PFSK-1 (cell line): ENCODE results near the gene SCNN1G.

ENCODE experiments used
- FOXP2 ChIP-seq: optimal IDR thresholded peaks from 2 replicates; pipeline ENCODE3; 2011; ENCODE audit warnings: borderline replicate concordance, control low read depth, inconsistent platforms; ENCODE audit not compliant: insufficient read depth; ENCODE audit errors: extremely low read length, extremely low read depth
- POLR2AphosphoS5 ChIP-seq: IDR thresholded peaks from 2 replicates; pipeline ENCODE4 v1.6.1; 2012; ENCODE audit warnings: low read depth, mild to moderate bottlenecking, control low read depth, low read length, moderate library complexity
- SIN3A ChIP-seq: IDR thresholded peaks from 2 replicates; pipeline ENCODE4 v1.6.1; 2012; ENCODE audit warnings: mild to moderate bottlenecking, low read length, moderate library complexity, borderline replicate concordance; ENCODE audit not compliant: insufficient read depth
- TAF1 ChIP-seq: IDR thresholded peaks from 2 replicates; pipeline ENCODE4 v1.6.1; 2012; ENCODE audit warnings: low read length, control low read depth, borderline replicate concordance; ENCODE audit not compliant: insufficient read depth
- TF ChIP-seq, protein P1 (sequence below), 2 experiments: IDR thresholded peaks; 2 replicates each; pipeline versions ENCODE4 v1.6.1 to v1.8.0; 2011 to 2012; ENCODE audit warnings: low read depth in 2 of 2, low read length in 2 of 2, control low read depth in 1 of 2, inconsistent platforms in 1 of 2, mild to moderate bottlenecking in 1 of 2, moderate library complexity in 1 of 2; ENCODE audit not compliant: insufficient read depth in 1 of 2

The SCNN1G gene

DNA sequence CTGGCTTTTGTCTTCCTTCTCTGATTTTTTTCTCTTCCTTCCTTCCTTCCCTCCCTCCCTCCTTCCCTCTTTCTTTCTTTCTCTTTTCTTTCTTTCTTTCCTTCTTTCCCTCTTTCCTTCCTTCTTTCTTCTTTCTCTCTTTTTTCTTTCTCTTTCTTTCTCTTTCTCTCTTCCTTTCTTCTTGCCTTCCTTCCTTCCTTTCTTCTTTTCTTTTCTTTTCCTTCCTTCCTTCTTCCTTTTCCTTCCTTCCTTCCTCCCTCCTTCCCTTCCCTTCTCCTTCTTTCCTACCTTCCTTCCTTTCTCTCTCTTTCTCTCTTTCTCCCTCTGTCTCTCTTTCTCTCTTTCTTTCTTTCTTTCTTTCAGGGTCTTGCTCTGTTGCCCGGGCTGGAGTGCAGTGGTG, 54.4 kb downstream of the SCNN1G start:
- TF ChIP-seq FOXP2 (no peak), SIN3A (no peak), POLR2AphosphoS5 (no peak), TAF1 (no peak)
- TF ChIP-seq, protein P1, sequence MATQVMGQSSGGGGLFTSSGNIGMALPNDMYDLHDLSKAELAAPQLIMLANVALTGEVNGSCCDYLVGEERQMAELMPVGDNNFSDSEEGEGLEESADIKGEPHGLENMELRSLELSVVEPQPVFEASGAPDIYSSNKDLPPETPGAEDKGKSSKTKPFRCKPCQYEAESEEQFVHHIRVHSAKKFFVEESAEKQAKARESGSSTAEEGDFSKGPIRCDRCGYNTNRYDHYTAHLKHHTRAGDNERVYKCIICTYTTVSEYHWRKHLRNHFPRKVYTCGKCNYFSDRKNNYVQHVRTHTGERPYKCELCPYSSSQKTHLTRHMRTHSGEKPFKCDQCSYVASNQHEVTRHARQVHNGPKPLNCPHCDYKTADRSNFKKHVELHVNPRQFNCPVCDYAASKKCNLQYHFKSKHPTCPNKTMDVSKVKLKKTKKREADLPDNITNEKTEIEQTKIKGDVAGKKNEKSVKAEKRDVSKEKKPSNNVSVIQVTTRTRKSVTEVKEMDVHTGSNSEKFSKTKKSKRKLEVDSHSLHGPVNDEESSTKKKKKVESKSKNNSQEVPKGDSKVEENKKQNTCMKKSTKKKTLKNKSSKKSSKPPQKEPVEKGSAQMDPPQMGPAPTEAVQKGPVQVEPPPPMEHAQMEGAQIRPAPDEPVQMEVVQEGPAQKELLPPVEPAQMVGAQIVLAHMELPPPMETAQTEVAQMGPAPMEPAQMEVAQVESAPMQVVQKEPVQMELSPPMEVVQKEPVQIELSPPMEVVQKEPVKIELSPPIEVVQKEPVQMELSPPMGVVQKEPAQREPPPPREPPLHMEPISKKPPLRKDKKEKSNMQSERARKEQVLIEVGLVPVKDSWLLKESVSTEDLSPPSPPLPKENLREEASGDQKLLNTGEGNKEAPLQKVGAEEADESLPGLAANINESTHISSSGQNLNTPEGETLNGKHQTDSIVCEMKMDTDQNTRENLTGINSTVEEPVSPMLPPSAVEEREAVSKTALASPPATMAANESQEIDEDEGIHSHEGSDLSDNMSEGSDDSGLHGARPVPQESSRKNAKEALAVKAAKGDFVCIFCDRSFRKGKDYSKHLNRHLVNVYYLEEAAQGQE (IDR thresholded peaks at IDR 0.05; ENCODE audit: insufficient read depth in 1 of 2, low read depth in 2 of 2, low read length in 2 of 2), result no peak

DNA sequence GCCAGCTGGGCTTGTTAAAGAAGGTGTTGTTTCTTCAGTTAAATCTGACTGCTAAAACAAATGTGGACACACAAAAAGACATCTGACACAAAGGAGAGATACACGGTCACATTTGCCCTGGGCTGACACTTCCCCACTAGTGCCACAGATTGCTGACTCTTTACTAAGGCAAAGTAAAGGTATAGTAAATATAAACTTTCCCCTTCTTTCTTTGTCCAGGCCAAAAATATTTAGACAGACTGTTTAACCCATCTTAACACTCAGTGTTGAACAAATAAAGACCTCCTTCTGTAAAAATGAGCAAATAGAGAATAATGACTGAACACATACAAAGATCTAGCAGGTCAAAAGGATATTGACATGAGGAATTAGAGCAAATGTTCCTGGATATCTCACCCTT, 58.4 kb downstream of the SCNN1G start:
- TF ChIP-seq SIN3A (no peak), FOXP2 (no peak), POLR2AphosphoS5 (no peak), TAF1 (no peak)
- TF ChIP-seq, protein P1 (IDR thresholded peaks at IDR 0.05; ENCODE audit: insufficient read depth in 1 of 2, low read depth in 2 of 2, low read length in 2 of 2), result no peak

DNA sequence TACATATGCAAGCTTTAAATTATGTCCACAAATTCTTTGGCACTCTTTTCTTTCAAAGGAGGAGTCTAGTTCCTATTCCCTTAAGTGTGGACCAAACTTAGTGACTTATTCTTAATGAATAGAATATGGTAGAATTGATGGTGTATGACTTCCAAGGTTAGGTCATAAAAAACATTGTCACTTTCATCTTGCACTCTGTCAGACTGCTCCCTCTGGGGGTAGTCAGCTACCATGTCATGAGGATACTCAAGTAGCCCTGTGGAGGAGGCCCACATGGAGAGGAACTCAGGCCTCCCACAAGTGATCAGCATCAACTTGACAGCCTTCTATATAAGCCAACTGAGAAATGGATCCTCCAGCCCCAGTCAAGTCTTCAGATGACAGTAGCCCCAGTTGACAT, 61.6 kb downstream of the SCNN1G start:
- TF ChIP-seq SIN3A (no peak), FOXP2 (no peak), TAF1 (no peak), POLR2AphosphoS5 (no peak)
- TF ChIP-seq, protein P1 (IDR thresholded peaks at IDR 0.05; ENCODE audit: insufficient read depth in 1 of 2, low read depth in 2 of 2, low read length in 2 of 2), result no peak

DNA sequence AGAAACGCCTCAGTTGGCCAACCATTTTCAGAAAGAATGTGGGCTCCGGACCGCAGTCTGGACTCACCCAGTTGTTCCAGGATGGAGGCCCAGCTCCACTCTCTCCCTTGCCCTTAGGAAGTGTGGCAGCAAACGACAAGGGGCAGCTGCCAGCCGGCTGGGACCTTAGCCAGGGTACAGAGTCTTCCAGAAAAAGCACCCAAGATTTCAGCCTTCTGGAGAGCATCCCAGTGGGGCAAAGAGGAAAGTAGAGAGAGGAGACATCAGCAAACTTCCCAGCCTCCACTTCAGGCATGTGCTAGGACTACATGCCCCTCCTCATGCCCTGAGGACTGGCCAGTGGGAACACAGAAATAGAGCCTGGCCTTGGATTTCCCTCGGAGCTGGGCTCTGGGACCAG, 62.7 kb downstream of the SCNN1G start:
- no peak for TF ChIP-seq FOXP2

DNA sequence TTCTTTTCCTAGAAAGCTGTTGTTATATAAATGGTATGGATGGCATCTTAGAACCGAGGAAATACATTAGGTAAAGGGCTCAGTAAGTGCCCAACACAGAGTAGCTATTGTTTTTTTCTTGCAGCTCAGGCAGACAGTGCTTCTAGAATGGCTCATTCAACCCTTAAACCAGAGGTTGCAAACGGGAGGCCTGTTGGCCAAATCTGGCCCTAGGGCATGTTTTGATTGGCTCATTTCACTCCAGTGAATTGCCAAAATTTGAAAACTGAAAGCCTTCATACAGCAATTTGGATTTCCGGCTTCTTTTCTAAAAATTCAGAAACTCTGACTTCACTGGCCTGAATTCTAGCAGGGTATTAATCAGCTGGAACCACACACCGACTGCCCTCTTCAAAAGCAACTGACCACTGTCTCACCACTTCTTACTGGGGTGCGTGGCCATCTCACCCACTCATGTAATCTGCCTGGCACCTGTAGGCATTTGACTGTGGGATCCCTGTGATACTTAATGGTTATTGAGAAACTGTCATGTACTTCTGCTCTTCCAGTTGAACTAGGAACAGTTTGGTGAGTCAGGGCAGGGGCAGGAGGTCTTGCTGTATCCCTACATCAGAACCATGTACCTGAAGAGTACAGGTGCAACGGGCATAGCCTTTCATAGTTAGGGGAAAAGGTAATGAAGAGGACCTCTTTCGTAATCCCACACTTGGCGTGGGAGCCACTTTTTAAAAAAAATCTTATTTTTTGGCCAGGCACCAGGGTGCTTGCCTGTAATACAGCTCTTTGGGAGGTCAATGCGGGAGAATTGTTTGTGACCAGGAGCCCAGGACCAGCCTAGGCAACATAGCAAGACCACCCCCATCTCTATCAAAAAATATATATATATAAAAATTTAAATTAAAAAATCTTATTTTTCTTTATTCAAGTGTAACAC, 66.0 kb downstream of the SCNN1G start:
- TF ChIP-seq, protein P1 (IDR thresholded peaks at IDR 0.05; ENCODE audit: insufficient read depth in 1 of 2, low read depth in 2 of 2, low read length in 2 of 2), result no peak
- no peak for TF ChIP-seq POLR2AphosphoS5
- TF ChIP-seq TAF1, result no peak
- TF ChIP-seq SIN3A, result no peak
- TF ChIP-seq FOXP2, result no peak
